Esophagus muscularis mucosa (tissue), 3 donors: ENCODE results near the gene STT3A.

ENCODE experiments used
- POLR2AphosphoS5 ChIP-seq, 2 donors: sonication (generic); formaldehyde crosslinking; IDR thresholded peaks; one replicate each; pipeline ENCODE4 v1.6.1; 2017; ENCODE audit warnings: antibody characterized with exemption in 2 of 2
- TF ChIP-seq, protein P1 (sequence below), 3 experiments: fragments of 200-600 bp in 2 of 3; fragments of 450-650 bp in 1 of 3; sonication (generic) in 2 of 3; IDR thresholded peaks; one replicate each; pipeline ENCODE4 v1.5.1; 2017 to 2019; ENCODE audit warnings: antibody characterized with exemption in 3 of 3, mild to moderate bottlenecking in 2 of 3, moderate library complexity in 1 of 3

GRCh38 chr11:125552927-125553326 is 39.7 kb upstream of the STT3A start:
- TF ChIP-seq, protein P1, sequence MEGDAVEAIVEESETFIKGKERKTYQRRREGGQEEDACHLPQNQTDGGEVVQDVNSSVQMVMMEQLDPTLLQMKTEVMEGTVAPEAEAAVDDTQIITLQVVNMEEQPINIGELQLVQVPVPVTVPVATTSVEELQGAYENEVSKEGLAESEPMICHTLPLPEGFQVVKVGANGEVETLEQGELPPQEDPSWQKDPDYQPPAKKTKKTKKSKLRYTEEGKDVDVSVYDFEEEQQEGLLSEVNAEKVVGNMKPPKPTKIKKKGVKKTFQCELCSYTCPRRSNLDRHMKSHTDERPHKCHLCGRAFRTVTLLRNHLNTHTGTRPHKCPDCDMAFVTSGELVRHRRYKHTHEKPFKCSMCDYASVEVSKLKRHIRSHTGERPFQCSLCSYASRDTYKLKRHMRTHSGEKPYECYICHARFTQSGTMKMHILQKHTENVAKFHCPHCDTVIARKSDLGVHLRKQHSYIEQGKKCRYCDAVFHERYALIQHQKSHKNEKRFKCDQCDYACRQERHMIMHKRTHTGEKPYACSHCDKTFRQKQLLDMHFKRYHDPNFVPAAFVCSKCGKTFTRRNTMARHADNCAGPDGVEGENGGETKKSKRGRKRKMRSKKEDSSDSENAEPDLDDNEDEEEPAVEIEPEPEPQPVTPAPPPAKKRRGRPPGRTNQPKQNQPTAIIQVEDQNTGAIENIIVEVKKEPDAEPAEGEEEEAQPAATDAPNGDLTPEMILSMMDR (IDR thresholded peaks at IDR 0.05) = no peak
- TF ChIP-seq POLR2AphosphoS5 (IDR thresholded peaks at IDR 0.05) = no peak
